Muscle layer of duodenum (tissue), 2 donors: ENCODE data around the gene PAM.
"Not testable (repeated sequence)": the region's sequence is repeated elsewhere in the genome, so short reads cannot be mapped to it uniquely, and the experiment has no call there.

Source experiments
- H3K27ac ChIP-seq: one replicate; pipeline ENCODE4 v1.7.0; 2013; ENCODE audit warnings: mild to moderate bottlenecking, low read length
- H3K27me3 ChIP-seq: one replicate; pipeline ENCODE4 v1.7.0; 2013; ENCODE audit warnings: low read depth, mild to moderate bottlenecking, control low read depth, low read length
- H3K36me3 ChIP-seq, 2 donors: one replicate each; pipeline ENCODE4 v1.7.0; 2013; ENCODE audit warnings: low read length in 2 of 2, control low read depth in 1 of 2, mild to moderate bottlenecking in 1 of 2; ENCODE audit not compliant: insufficient read depth in 2 of 2, control insufficient read depth in 1 of 2
- H3K4me1 ChIP-seq, 2 donors: one replicate each; pipeline ENCODE4 v1.7.0; 2013; ENCODE audit warnings: low read length in 2 of 2, mild to moderate bottlenecking in 2 of 2, control low read depth in 1 of 2, moderate library complexity in 1 of 2; ENCODE audit not compliant: insufficient read depth in 2 of 2, control insufficient read depth in 1 of 2
- H3K4me3 ChIP-seq, 2 donors: one replicate each; pipeline ENCODE4 v1.7.0; 2013; ENCODE audit warnings: low read length in 2 of 2, low read depth in 1 of 2, mild to moderate bottlenecking in 1 of 2
- H3K9me3 ChIP-seq, 2 donors: one replicate each; pipeline ENCODE4 v1.7.0; 2013; ENCODE audit warnings: low read length in 2 of 2, control low read depth in 1 of 2, mild to moderate bottlenecking in 1 of 2; ENCODE audit not compliant: control insufficient read depth in 1 of 2
- donor health status: healthy.

Gene PAM

DNA sequence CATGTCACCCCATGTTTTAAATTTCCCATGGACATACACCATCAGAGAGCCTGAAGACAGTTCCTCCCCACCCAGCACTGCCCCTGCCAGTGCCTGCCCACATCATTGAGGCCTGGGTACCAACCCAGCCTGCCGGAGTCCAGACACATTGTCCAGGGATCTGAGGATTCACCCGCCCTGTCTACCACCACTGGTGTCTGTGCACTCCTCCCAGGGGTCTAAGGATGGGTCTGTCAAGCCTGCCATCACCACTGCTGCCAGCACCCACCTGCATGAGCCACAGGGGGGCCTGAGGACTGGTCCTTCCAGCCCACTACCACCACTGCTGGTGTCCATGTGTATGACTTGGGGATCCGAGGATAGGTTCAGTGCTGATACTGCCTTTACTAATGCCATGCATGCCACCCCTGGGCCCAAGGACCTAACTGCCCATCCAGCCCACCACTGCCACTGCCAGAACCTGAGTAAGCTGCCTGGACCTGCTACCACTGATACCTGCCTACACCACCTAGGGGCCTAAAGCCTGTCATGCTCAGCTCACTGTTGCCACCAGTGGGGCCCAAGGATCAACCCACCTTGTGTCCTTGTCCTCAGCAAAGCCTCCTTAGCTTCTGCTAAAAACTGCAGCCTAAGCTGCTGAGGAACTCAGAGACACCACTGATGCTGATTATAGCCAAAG, 227.0 kb downstream of the PAM start:
- H3K4me1 ChIP-seq, result no peaks in the 10 kb centered on the region
- H3K36me3 ChIP-seq, result peaks cover 0 to 7% of the 10 kb centered on the region in 2 donors
- H3K9me3 ChIP-seq, result no peaks in the 10 kb centered on the region
- no peak overlapping the region for H3K27ac ChIP-seq
- no peaks in the 10 kb centered on the region for H3K27me3 ChIP-seq
- H3K4me3 ChIP-seq, result no peak overlapping the region

DNA sequence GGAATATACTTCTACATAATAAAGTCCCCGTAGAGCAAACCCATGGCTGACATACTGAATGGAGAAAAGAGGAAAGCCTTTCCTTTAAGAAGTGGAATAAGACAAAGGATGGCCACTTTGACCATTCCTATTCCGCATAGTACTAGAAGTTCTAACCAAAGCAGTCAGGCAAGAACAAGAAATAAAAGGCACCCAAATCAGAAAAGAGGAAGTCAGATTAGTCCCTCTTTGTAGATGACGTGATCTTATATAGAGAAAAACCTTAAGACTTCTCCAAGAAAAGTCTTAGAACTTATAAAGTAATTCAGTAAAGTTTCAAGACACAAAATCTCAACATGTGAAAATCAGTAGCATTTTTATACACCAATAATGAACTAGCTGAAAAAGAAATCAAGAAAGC, 231.0 kb downstream of the PAM start:
- Histone ChIP-seq H3K36me3 (peaks cover 0 to 7% of the 10 kb centered on the region in 2 donors), H3K27ac (no peak overlapping the region), H3K4me3 (no peak overlapping the region), H3K27me3 (no peaks in the 10 kb centered on the region), H3K4me1 (no peaks in the 10 kb centered on the region), H3K9me3 (no peaks in the 10 kb centered on the region)

DNA sequence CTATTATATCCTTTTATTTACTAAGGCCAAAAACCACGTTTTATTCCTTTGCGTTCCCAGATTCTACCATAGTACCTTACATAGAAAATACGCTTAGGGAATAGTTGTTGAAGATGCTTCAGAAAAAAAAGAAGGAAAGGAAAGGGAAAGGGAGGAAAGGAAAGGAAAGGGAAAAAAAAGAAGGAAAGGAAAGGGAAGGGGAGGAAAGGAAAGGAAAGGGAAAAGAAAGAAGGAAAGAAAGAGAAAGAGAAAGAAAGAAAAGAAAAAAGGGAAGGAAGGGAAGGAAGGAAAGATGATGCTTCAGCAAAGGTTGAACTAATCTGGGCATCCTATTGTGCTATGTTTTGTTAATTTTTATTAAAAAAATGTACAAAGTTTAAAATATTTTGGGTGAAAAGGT, 233.4 kb downstream of the PAM start:
- Histone ChIP-seq H3K27me3 (no peaks in the 10 kb centered on the region), H3K9me3 (no peaks in the 10 kb centered on the region), H3K4me1 (no peaks in the 10 kb centered on the region), H3K4me3 (no peak overlapping the region), H3K36me3 (peaks cover 0 to 4% of the 10 kb centered on the region in 2 donors), H3K27ac (no peak overlapping the region)

DNA sequence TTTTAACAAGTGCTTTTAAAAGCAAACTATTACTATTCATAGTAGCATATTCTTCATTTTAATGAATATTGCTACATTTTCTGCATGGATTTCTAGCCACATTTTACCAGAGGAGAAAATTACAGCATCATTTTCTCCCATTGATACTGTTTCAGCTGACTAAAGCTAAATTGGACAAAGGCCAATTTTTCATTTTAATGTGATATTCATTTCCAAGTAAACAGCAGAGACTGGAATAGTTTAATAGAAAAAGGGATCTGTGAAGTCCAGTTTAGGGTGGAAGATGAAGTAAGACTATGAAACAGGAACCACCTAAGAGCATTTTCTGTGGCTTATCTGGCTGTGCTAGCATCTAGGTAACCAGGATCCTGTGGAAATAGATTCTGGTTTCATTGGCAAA, 236.7 kb downstream of the PAM start:
- Histone ChIP-seq H3K27ac (no peak overlapping the region), H3K27me3 (no peaks in the 10 kb centered on the region), H3K9me3 (no peaks in the 10 kb centered on the region), H3K36me3 (peaks cover 0 to 12% of the 10 kb centered on the region in 2 donors), H3K4me3 (no peak overlapping the region), H3K4me1 (no peaks in the 10 kb centered on the region)

DNA sequence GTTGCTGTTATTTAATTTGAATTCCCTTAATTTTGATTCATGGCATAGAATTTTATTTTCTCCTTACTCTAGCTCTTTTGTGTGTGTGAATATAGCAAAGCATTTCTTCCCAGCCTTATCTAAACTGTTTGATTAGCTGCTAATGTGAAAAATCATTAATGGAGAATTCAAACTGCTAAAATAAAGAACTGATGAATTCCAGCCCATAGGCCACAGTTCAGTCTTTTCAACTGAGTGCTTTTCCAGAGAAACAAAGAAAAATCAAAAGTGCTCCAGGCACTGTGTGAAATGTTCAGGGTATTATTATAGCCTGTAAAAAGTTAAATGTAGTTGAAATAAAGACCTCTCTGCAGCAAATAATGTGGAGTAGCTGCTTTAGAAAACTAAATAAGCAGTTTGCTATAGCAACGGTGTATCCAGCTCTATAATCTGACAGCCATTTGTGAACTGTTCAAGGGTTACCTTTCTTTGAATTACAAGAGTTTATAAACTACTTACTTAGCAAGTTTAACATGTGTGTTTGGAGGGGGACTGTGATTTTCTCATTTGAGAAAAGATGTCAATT, 241.0 kb downstream of the PAM start:
- Histone ChIP-seq H3K27me3 (no peaks in the 10 kb centered on the region), H3K4me3 (no peak overlapping the region), H3K36me3 (peaks cover 0 to 17% of the 10 kb centered on the region in 2 donors), H3K27ac (no peak overlapping the region), H3K4me1 (no peaks in the 10 kb centered on the region), H3K9me3 (no peaks in the 10 kb centered on the region)

DNA sequence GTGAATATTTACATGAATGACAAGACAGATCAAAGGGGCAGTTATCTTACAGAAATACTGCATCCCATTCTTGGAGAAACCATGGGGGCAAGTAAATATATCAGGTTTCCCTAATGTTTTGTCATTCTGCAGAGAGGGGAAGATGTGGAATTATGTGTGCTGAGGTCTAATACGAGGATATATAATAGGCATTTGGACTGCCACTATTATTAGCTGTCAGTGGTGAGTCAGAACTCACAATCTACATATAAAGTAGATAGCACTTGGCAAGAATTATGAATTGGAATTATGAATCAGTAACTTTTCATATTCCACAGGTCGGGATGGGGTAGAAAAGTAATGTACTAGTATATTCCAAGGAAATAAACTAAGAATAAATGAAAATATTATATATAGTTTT, 243.1 kb downstream of the PAM start:
- H3K27ac ChIP-seq, result no peak overlapping the region
- no peaks in the 10 kb centered on the region for H3K27me3 ChIP-seq

DNA sequence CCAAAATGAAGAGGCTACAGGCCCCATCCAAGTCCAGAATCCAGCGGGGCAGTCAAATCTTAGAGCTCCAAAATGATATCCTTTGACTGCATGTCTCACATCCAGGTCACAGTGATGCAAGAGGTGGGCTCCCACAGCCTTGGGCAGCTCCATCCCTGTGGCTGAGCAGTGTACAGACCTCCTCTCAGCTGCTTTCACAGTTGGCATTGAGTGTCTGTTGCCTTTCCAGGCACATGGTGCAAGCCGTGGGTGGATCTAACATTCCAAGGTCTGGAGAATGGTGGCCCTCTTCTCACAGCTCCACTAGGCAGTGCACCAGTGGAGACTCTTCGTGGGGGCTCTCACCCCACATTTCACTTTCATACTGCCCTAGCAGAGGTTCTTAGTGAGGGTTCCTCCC, 244.1 kb downstream of the PAM start:
- Histone ChIP-seq H3K36me3 (peaks cover 0 to 5% of the 10 kb centered on the region in 2 donors), H3K9me3 (no peaks in the 10 kb centered on the region), H3K4me3 (no peak overlapping the region), H3K27me3 (no peaks in the 10 kb centered on the region), H3K4me1 (no peaks in the 10 kb centered on the region), H3K27ac (no peak overlapping the region)

More for the DNA sequence above, 243.1 kb downstream of the PAM start:
- no peaks in the 10 kb centered on the region for H3K4me1 ChIP-seq
- H3K36me3 ChIP-seq, result peaks cover 0 to 15% of the 10 kb centered on the region in 2 donors
- H3K9me3 ChIP-seq, result no peaks in the 10 kb centered on the region
- no peak overlapping the region for H3K4me3 ChIP-seq

DNA sequence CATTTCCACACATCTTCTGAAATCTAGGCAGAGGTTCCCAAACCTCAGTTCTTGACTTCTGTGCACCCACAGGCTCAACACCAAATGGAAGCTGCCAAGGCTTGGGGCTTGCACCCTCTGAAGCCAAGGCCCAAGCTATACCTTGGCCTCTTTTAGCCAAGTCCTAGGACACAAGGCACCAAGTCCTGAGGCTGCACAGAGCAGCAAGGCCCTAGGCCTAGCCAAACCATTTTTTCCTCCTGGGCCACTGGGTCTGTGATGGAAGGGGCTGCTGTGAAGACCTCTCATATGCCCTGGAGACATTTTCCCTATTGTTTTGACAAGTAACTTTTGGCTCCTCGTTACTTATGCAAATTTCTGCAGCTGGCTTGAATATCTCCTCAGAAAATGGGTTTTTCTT, 244.5 kb downstream of the PAM start:
- not testable (repeated sequence) for H3K27me3 ChIP-seq, H3K9me3 ChIP-seq, H3K4me1 ChIP-seq, H3K36me3 ChIP-seq, H3K27ac ChIP-seq, H3K4me3 ChIP-seq

DNA sequence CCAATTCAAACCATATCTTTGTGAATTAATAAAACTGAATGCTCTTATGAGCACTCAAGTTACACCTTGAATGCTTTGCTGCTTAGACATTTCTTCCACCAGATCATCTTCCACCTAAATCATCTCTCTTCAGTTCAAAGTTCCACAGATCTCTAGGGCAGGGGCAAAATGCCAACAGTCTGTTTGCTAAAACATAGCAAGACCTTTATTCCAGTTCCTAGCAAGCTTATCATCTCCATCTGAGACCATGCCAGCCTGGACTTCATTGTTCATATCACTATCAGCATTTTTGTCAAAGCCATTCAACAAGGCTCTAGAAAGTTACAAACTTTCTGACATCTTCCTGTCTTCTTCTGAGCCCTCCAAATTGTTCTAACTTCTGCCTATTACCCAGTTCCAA, 245.0 kb downstream of the PAM start:
- Histone ChIP-seq H3K9me3 (no peaks in the 10 kb centered on the region), H3K36me3 (peaks cover 0 to 5% of the 10 kb centered on the region in 2 donors), H3K4me3 (no peak overlapping the region), H3K4me1 (no peaks in the 10 kb centered on the region), H3K27me3 (no peaks in the 10 kb centered on the region), H3K27ac (no peak overlapping the region)

DNA sequence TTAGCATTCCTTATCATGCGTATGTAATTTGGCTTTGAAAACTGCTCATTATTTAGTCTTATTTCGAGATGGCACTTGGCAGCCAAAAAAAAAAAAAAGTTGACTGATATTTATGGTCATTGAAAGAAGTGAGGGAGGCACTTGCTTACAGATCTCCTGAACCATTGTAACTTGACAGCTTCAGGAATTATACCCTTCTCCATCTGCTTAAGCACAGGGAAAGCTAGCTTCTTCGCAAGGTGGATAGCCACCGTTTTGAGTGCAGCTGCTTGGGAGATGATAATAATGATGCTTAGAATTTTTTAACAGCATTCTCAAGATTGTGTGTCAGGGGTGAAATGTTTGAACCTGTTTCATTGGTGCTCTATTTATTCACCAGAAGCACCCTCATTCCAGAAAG, 248.8 kb downstream of the PAM start:
- H3K4me3 ChIP-seq, result no peak overlapping the region
- peaks cover 5 to 25% of the 10 kb centered on the region in 2 donors for H3K36me3 ChIP-seq

DNA sequence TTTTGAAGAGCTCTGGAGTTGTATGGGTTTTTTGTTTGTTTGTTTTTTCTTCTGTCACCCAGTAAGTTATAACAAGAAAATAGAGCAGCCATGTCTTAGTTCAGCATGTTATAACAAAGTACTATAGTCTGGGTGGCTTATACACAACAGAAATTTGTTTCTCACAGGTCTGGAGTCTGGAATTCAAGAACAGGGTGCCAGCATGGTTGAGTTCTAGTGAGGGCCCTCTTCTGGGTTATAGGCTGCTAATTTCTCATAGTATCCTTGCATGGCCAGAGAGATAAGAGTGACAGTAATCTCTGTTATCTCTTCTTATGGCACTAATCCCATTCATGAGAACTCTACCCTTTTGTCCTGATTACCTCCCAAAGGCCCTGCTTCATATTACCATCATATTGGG, 250.2 kb downstream of the PAM start:
- H3K4me3 ChIP-seq, result no peak overlapping the region
- no peak overlapping the region for H3K27ac ChIP-seq
- peaks cover 0 to 4% of the 10 kb centered on the region in 2 donors for H3K4me1 ChIP-seq
- H3K36me3 ChIP-seq, result peaks cover 5 to 20% of the 10 kb centered on the region in 2 donors
- no peaks in the 10 kb centered on the region for H3K27me3 ChIP-seq
- no peaks in the 10 kb centered on the region for H3K9me3 ChIP-seq

More for the DNA sequence above, 248.8 kb downstream of the PAM start:
- H3K27ac ChIP-seq, result no peak overlapping the region
- no peaks in the 10 kb centered on the region for H3K4me1 ChIP-seq
- H3K27me3 ChIP-seq, result no peaks in the 10 kb centered on the region
- H3K9me3 ChIP-seq, result no peaks in the 10 kb centered on the region

DNA sequence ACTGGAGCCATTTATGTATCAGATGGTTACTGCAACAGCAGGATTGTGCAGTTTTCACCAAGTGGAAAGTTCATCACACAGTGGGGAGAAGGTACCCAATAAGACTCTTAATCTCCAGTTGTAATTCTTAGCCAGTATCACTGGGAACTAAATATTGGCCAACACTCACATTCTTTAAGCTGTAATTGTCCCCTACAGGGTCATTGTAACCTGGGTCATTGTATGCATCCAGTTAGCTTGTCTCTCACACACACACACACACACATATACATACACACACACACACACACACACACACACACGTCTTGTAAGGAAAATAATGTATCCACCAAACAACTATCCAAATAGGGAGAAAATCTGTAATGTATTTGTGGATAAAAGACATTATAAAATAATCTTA, 251.8 kb downstream of the PAM start:
- peaks cover 5 to 25% of the 10 kb centered on the region in 2 donors for H3K36me3 ChIP-seq
- no peak overlapping the region for H3K27ac ChIP-seq
- no peaks in the 10 kb centered on the region for H3K27me3 ChIP-seq
- H3K4me1 ChIP-seq, result peaks cover 0 to 5% of the 10 kb centered on the region in 2 donors
- H3K4me3 ChIP-seq, result no peak overlapping the region
- no peaks in the 10 kb centered on the region for H3K9me3 ChIP-seq
